GM10847 (cell line): Measurements from ENCODE around the gene GTF3C1.

Experiments used
- POLR2A ChIP-seq: IDR thresholded peaks from 2 replicates; pipeline ENCODE4 v1.6.1; 2011; ENCODE audit not compliant: insufficient read length; ENCODE audit errors: extremely low read depth

Gene GTF3C1

GRCh38 chr16:27544671-27545070 is 5.0 kb downstream of the GTF3C1 start:
- TF ChIP-seq POLR2A: no peak

GRCh38 chr16:27543801-27544200 is 5.9 kb downstream of the GTF3C1 start:
- no peak for TF ChIP-seq POLR2A

GRCh38 chr16:27539636-27540035 is 10.1 kb downstream of the GTF3C1 start:
- TF ChIP-seq POLR2A: no peak

- TF ChIP-seq POLR2A: no peak
These were observed 10.6 kb downstream of the GTF3C1 start for GRCh38 chr16:27539120-27539519.

- TF ChIP-seq POLR2A: no peak
These were observed 11.2 kb downstream of the GTF3C1 start for GRCh38 chr16:27538528-27538927.

- TF ChIP-seq POLR2A: no peak
These were observed 15.5 kb downstream of the GTF3C1 start for GRCh38 chr16:27534256-27534655.

GRCh38 chr16:27531826-27532800 is 17.6 kb downstream of the GTF3C1 start:
- no peak for TF ChIP-seq POLR2A

- no peak for TF ChIP-seq POLR2A
These were observed 18.5 kb downstream of the GTF3C1 start for GRCh38 chr16:27531186-27531585.

GRCh38 chr16:27529962-27530361 is 19.8 kb downstream of the GTF3C1 start:
- TF ChIP-seq POLR2A: no peak

- TF ChIP-seq POLR2A: no peak
These were observed 21.4 kb downstream of the GTF3C1 start for GRCh38 chr16:27528294-27528693.

GRCh38 chr16:27526180-27526579 is 23.5 kb downstream of the GTF3C1 start:
- TF ChIP-seq POLR2A: no peak

GRCh38 chr16:27522173-27522707 is 27.5 kb downstream of the GTF3C1 start:
- no peak for TF ChIP-seq POLR2A

- TF ChIP-seq POLR2A: no peak
These were observed 28.6 kb downstream of the GTF3C1 start for GRCh38 chr16:27520982-27521673.

GRCh38 chr16:27518226-27518625 is 31.5 kb downstream of the GTF3C1 start:
- TF ChIP-seq POLR2A: no peak

- no peak for TF ChIP-seq POLR2A
These were observed 32.0 kb downstream of the GTF3C1 start for GRCh38 chr16:27517664-27518063.

- TF ChIP-seq POLR2A: no peak
These were observed 33.3 kb downstream of the GTF3C1 start for GRCh38 chr16:27516365-27516764.
